ENCODE measurements around the gene KCTD12.

The KCTD12 gene

GRCh38 chr13:76879203-76879882 lies 6.9 kb downstream of the KCTD12 start:
- Mint-ChIP-seq H3K27me3 (ENCODE audit: low read depth) (peaks cover 5% of the 10 kb centered on the region), H3K9me3 (no peaks in the 10 kb centered on the region), H3K27ac (peak overlapping the region; percentile 71), H3K4me1 (ENCODE audit: low read depth) (peaks cover 20% of the 10 kb centered on the region), H3K4me3 (peak overlapping the region; percentile 56), H3K36me3 (ENCODE audit: low read depth) (no peaks in the 10 kb centered on the region)

GRCh38 chr13:76878043-76878442 lies 8.2 kb downstream of the KCTD12 start:
- no peaks in the 10 kb centered on the region for H3K36me3 Mint-ChIP-seq (ENCODE audit: low read depth)
- peaks cover 17% of the 10 kb centered on the region for H3K4me1 Mint-ChIP-seq (ENCODE audit: low read depth)
- no peak overlapping the region for H3K4me3 Mint-ChIP-seq
- H3K27ac Mint-ChIP-seq: no peak overlapping the region
- no peaks in the 10 kb centered on the region for H3K9me3 Mint-ChIP-seq
- peaks cover 9% of the 10 kb centered on the region for H3K27me3 Mint-ChIP-seq (ENCODE audit: low read depth)

- Mint-ChIP-seq H3K9me3 (no peaks in the 10 kb centered on the region), H3K27me3 (ENCODE audit: low read depth) (peaks cover 19% of the 10 kb centered on the region), H3K4me1 (ENCODE audit: low read depth) (peaks cover 11% of the 10 kb centered on the region), H3K4me3 (no peak overlapping the region), H3K36me3 (ENCODE audit: low read depth) (no peaks in the 10 kb centered on the region), H3K27ac (no peak overlapping the region)
Measured at GRCh38 chr13:76875271-76875815, 10.9 kb downstream of the KCTD12 start.

GRCh38 chr13:76874479-76874878 lies 11.7 kb downstream of the KCTD12 start:
- Mint-ChIP-seq H3K4me1 (ENCODE audit: low read depth) (peaks cover 6% of the 10 kb centered on the region), H3K36me3 (ENCODE audit: low read depth) (no peaks in the 10 kb centered on the region), H3K4me3 (no peak overlapping the region), H3K27me3 (ENCODE audit: low read depth) (peaks cover 19% of the 10 kb centered on the region), H3K9me3 (no peaks in the 10 kb centered on the region), H3K27ac (no peak overlapping the region)

- H3K27me3 Mint-ChIP-seq (ENCODE audit: low read depth): peaks cover 19% of the 10 kb centered on the region
- no peak overlapping the region for H3K4me3 Mint-ChIP-seq
- H3K36me3 Mint-ChIP-seq (ENCODE audit: low read depth): no peaks in the 10 kb centered on the region
- H3K9me3 Mint-ChIP-seq: no peaks in the 10 kb centered on the region
- H3K27ac Mint-ChIP-seq: no peak overlapping the region
- H3K4me1 Mint-ChIP-seq (ENCODE audit: low read depth): no peaks in the 10 kb centered on the region
Measured at GRCh38 chr13:76873445-76873844, 12.8 kb downstream of the KCTD12 start.

- Mint-ChIP-seq H3K27me3 (ENCODE audit: low read depth) (peaks cover 19% of the 10 kb centered on the region), H3K4me1 (ENCODE audit: low read depth) (no peaks in the 10 kb centered on the region), H3K27ac (no peak overlapping the region), H3K36me3 (ENCODE audit: low read depth) (no peaks in the 10 kb centered on the region), H3K4me3 (no peak overlapping the region), H3K9me3 (no peaks in the 10 kb centered on the region)
Measured at GRCh38 chr13:76872675-76873074, 13.5 kb downstream of the KCTD12 start.

- H3K27me3 Mint-ChIP-seq (ENCODE audit: low read depth): peaks cover 27% of the 10 kb centered on the region
- H3K27ac Mint-ChIP-seq: no peak overlapping the region
- no peaks in the 10 kb centered on the region for H3K4me1 Mint-ChIP-seq (ENCODE audit: low read depth)
- H3K4me3 Mint-ChIP-seq: no peak overlapping the region
- H3K36me3 Mint-ChIP-seq (ENCODE audit: low read depth): no peaks in the 10 kb centered on the region
- no peaks in the 10 kb centered on the region for H3K9me3 Mint-ChIP-seq
Measured at GRCh38 chr13:76871432-76871831, 14.8 kb downstream of the KCTD12 start.

GRCh38 chr13:76868371-76868770 lies 17.8 kb downstream of the KCTD12 start:
- H3K9me3 Mint-ChIP-seq: no peaks in the 10 kb centered on the region
- H3K27me3 Mint-ChIP-seq (ENCODE audit: low read depth): peaks cover 30% of the 10 kb centered on the region
- no peaks in the 10 kb centered on the region for H3K36me3 Mint-ChIP-seq (ENCODE audit: low read depth)
- H3K4me3 Mint-ChIP-seq: no peak overlapping the region
- H3K4me1 Mint-ChIP-seq (ENCODE audit: low read depth): no peaks in the 10 kb centered on the region
- H3K27ac Mint-ChIP-seq: no peak overlapping the region

GRCh38 chr13:76865996-76866503 lies 20.2 kb downstream of the KCTD12 start:
- Mint-ChIP-seq H3K27ac (no peak overlapping the region), H3K27me3 (ENCODE audit: low read depth) (peaks cover 22% of the 10 kb centered on the region), H3K4me1 (ENCODE audit: low read depth) (no peaks in the 10 kb centered on the region), H3K9me3 (no peaks in the 10 kb centered on the region), H3K36me3 (ENCODE audit: low read depth) (no peaks in the 10 kb centered on the region), H3K4me3 (no peak overlapping the region)

- Mint-ChIP-seq H3K4me1 (ENCODE audit: low read depth) (no peaks in the 10 kb centered on the region), H3K27ac (no peak overlapping the region), H3K4me3 (no peak overlapping the region), H3K27me3 (ENCODE audit: low read depth) (peaks cover 21% of the 10 kb centered on the region), H3K9me3 (peaks cover 3% of the 10 kb centered on the region), H3K36me3 (ENCODE audit: low read depth) (no peaks in the 10 kb centered on the region)
Measured at GRCh38 chr13:76865109-76865508, 21.1 kb downstream of the KCTD12 start.

- Mint-ChIP-seq H3K9me3 (peaks cover 4% of the 10 kb centered on the region), H3K4me1 (ENCODE audit: low read depth) (no peaks in the 10 kb centered on the region), H3K27ac (no peak overlapping the region), H3K36me3 (ENCODE audit: low read depth) (no peaks in the 10 kb centered on the region), H3K4me3 (no peak overlapping the region), H3K27me3 (ENCODE audit: low read depth) (peaks cover 21% of the 10 kb centered on the region)
Measured at GRCh38 chr13:76864259-76864658, 21.9 kb downstream of the KCTD12 start.

GRCh38 chr13:76863022-76863421 lies 23.2 kb downstream of the KCTD12 start:
- H3K9me3 Mint-ChIP-seq: peaks cover 7% of the 10 kb centered on the region
- H3K27me3 Mint-ChIP-seq (ENCODE audit: low read depth): peaks cover 21% of the 10 kb centered on the region
- no peak overlapping the region for H3K4me3 Mint-ChIP-seq
- H3K36me3 Mint-ChIP-seq (ENCODE audit: low read depth): no peaks in the 10 kb centered on the region
- no peak overlapping the region for H3K27ac Mint-ChIP-seq
- H3K4me1 Mint-ChIP-seq (ENCODE audit: low read depth): no peaks in the 10 kb centered on the region

GRCh38 chr13:76861859-76862258 lies 24.3 kb downstream of the KCTD12 start:
- Mint-ChIP-seq H3K4me1 (ENCODE audit: low read depth) (no peaks in the 10 kb centered on the region), H3K9me3 (peaks cover 7% of the 10 kb centered on the region), H3K27ac (no peak overlapping the region), H3K4me3 (no peak overlapping the region), H3K36me3 (ENCODE audit: low read depth) (no peaks in the 10 kb centered on the region), H3K27me3 (ENCODE audit: low read depth) (peaks cover 17% of the 10 kb centered on the region)

GRCh38 chr13:76860706-76861105 lies 25.5 kb downstream of the KCTD12 start:
- Mint-ChIP-seq H3K4me1 (ENCODE audit: low read depth) (peaks cover 2% of the 10 kb centered on the region), H3K27me3 (ENCODE audit: low read depth) (peaks cover 12% of the 10 kb centered on the region), H3K27ac (no peak overlapping the region), H3K9me3 (peaks cover 7% of the 10 kb centered on the region), H3K4me3 (no peak overlapping the region), H3K36me3 (ENCODE audit: low read depth) (no peaks in the 10 kb centered on the region)

- Mint-ChIP-seq H3K27me3 (ENCODE audit: low read depth) (no peaks in the 10 kb centered on the region), H3K4me3 (no peak overlapping the region), H3K36me3 (ENCODE audit: low read depth) (no peaks in the 10 kb centered on the region), H3K9me3 (peaks cover 3% of the 10 kb centered on the region), H3K4me1 (ENCODE audit: low read depth) (peaks cover 2% of the 10 kb centered on the region), H3K27ac (no peak overlapping the region)
Measured at GRCh38 chr13:76854894-76855293, 31.3 kb downstream of the KCTD12 start.
